ENCODE measurements around the gene CELF2.

The CELF2 gene

DNA sequence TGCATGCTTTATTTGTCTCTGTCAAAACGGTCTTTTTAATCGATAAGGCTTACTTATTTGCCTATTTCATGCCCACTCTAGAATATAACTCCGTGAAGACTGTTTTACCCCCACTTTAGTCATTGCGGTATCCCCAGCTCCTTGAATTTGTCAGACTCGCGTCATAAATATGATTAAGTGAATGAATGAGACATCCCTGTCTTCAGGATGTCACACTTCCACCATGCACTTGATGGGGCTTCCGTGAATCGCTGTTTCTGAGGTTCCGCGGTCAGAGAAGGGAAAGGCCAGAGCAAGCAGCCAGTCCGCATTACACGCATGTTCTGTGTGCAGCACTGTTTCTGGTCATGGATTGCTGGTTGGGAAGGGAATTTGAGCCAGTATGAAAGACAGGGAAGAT is 138.8 kb downstream of the CELF2 start:
- no peak for DNase-seq (ENCODE audit: low read depth, low spot score)
- no peak overlapping the region for H3K4me3 ChIP-seq (ENCODE audit: low read depth, low read length)
- in situ Hi-C loops (cut with HindIII; ENCODE audit: low sequenced_read_pairs): no loop called here
- TF ChIP-seq, protein P1, sequence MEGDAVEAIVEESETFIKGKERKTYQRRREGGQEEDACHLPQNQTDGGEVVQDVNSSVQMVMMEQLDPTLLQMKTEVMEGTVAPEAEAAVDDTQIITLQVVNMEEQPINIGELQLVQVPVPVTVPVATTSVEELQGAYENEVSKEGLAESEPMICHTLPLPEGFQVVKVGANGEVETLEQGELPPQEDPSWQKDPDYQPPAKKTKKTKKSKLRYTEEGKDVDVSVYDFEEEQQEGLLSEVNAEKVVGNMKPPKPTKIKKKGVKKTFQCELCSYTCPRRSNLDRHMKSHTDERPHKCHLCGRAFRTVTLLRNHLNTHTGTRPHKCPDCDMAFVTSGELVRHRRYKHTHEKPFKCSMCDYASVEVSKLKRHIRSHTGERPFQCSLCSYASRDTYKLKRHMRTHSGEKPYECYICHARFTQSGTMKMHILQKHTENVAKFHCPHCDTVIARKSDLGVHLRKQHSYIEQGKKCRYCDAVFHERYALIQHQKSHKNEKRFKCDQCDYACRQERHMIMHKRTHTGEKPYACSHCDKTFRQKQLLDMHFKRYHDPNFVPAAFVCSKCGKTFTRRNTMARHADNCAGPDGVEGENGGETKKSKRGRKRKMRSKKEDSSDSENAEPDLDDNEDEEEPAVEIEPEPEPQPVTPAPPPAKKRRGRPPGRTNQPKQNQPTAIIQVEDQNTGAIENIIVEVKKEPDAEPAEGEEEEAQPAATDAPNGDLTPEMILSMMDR (IDR thresholded peaks at IDR 0.05; ENCODE audit: low read depth, low read length): no peak

DNA sequence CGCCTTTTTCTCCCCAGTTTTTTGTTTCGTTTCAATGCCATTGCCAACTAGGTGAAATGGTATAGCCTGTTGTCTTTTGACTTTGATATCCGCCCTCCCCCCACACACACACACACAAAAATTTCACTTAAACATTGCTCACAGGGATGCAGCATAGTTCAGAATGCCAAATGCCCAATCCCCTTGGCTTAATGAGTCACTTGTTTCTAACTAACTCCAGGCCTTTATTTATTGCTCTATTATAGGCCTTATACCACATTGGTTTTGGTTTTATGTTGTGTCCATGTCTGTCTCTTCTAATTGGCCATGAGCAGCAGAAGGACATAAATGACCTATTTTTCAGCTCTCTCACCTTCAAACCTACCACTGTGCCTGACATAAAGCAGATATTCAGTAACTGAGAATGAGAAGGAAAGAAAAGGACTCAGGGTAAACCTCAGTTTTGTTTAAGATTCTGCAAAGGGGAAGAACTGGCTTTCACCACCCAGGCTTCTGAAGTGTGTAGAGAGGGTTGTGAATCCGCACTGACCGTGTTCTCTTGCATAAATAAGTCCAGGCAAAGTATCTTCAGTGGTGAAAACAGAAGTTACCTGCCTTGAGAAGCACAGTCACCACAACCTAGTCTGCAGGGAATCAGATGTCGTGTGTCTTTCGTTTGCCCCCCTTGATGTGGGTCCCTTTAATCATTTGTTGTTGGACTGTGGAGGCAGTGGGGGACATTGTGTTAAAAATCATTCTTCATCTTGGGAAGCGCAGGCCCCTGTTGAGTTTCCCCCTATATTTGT is 139.8 kb downstream of the CELF2 start:
- no peak for DNase-seq (ENCODE audit: low read depth, low spot score)
- no peak overlapping the region for H3K4me3 ChIP-seq (ENCODE audit: low read depth, low read length)

DNA sequence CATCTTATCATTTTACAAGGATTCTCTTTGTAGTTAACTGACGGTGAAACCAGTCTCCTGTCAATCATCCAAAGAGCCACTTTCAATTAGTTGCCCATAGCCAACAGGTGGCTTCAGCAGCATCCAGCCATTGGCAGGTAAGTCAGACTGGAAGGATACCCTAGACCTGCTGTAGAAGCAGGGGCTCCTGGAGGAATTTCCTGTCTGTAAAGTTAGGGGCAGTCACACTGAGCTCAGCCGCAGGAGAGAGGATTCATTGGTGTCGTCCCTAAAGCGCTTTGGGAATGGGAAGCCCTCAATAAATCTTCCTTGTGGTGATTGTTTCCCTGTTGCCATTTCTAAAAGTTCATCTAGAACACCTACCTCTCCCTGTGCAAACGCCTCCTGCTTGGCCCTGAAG is 140.4 kb downstream of the CELF2 start:
- TF ChIP-seq, protein P1 (IDR thresholded peaks at IDR 0.05; ENCODE audit: low read depth, low read length): no peak
- in situ Hi-C loops (cut with HindIII; ENCODE audit: low sequenced_read_pairs): no loop called here
- DNase-seq (ENCODE audit: low read depth, low spot score): no peak
- no peak overlapping the region for H3K4me3 ChIP-seq (ENCODE audit: low read depth, low read length)

More for the DNA sequence above, 139.8 kb downstream of the CELF2 start:
- in situ Hi-C loops (cut with HindIII; ENCODE audit: low sequenced_read_pairs): no loop called here
- TF ChIP-seq, protein P1 (IDR thresholded peaks at IDR 0.05; ENCODE audit: low read depth, low read length): no peak

DNA sequence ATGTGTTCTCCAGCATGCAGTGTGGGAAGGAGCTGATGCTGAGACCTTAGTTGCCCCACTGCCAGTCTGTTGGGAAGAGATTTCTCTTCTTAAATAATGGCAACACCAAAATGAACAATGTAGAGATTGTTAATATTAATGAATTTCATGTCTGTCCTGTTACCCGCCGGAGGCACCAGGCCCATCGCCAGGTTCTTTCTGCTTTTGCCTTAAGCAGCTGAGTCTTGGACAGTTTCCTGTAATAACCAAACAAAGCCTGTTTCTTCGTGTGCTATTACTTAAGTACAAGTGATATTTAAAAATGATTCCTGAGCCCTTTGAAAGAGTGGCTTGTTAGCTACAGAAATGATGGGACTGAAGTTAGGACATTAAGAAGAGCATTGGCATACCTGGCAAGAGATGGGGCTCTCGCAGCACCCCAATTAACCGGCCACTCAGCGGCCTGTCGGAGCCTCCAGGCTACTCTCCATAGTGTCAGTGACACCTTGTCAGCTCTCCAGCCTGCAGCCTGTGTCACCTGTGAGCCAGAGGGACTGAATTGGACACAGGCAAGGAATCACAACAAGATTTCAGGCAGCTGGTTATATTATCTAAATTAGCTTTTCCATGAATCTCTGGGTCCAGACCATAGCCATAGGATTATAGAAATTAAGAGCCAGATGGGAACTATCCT is 142.0 kb downstream of the CELF2 start:
- no peak for DNase-seq (ENCODE audit: low read depth, low spot score)
- TF ChIP-seq, protein P1 (IDR thresholded peaks at IDR 0.05; ENCODE audit: low read depth, low read length): no peak
- H3K4me3 ChIP-seq (ENCODE audit: low read depth, low read length): no peak overlapping the region
- in situ Hi-C loops (cut with HindIII; ENCODE audit: low sequenced_read_pairs): no loop called here

DNA sequence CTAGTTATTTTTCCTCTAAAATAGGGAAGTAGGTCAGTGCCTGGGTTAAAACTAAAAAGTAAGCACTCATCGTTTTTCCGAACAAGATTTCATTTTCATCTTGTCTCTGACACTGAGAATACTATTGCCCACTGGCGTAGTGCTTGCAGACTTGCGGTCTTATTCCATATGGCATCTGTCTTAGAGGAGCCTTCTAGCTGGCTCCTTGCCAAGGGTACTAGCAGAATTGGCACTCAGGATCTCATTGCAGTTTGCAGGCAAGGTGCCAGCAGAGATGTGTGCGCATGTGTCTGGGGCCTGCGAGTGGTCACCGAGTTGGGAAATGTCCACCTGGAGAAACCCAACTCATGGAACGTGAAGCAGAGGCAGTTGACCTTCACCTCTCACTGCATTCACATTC is 143.4 kb downstream of the CELF2 start:
- DNase-seq (ENCODE audit: low read depth, low spot score): no peak
- TF ChIP-seq, protein P1 (IDR thresholded peaks at IDR 0.05; ENCODE audit: low read depth, low read length): no peak
- in situ Hi-C loops (cut with HindIII; ENCODE audit: low sequenced_read_pairs): no loop called here
- H3K4me3 ChIP-seq (ENCODE audit: low read depth, low read length): no peak overlapping the region

DNA sequence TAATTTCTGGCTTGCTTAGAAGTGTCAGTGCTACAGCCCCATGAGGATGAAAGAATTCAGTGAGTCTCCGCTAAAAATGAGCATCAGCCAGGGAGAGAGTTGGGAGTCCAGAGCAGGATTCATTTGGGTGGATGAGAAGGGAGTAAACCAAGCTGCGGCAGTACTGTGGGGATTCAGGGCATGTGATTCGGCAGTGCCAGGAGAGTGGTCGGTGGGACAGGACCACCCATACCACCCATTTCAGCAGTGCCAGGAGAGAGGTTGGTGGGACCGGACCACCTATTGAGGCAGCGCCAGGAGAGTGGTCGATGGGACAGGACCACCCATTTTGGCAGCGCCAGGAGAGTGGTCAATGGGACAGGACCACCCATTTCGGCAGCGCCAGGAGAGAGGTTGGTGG is 144.2 kb downstream of the CELF2 start:
- TF ChIP-seq, protein P1 (IDR thresholded peaks at IDR 0.05; ENCODE audit: low read depth, low read length): no peak
- in situ Hi-C loops (cut with HindIII; ENCODE audit: low sequenced_read_pairs): no loop called here
- no peak overlapping the region for H3K4me3 ChIP-seq (ENCODE audit: low read depth, low read length)
- no peak for DNase-seq (ENCODE audit: low read depth, low spot score)

Measured in astrocyte of the spinal cord (primary cell).